HepG2 (cell line): Measurements from ENCODE around the gene TMEM198. TPM values are rescaled to one million over a fixed set of nuclear protein-coding genes. Genes with fewer than 3 reads are reported as not detected.

Source experiments
- ATAC-seq: fragments of 200-7000 bp; cut with Tn5 transposase; 3 replicates; pipeline ENCODE4 v1.9.1; 2020; ENCODE audit warnings: mild to moderate bottlenecking, moderate library complexity
- BruUV-seq: library from RNA; stranded (reverse); fragments of 400-500 nt; replicated peaks from 2 replicates; lab custom pipeline; 2021; lab: Mats Ljungman, UMichigan
- CTCF ChIA-PET: fragments of 300-600 bp; formaldehyde crosslinking; extraction: SDS; loops from one replicate; lab custom pipeline; 2021; ENCODE audit warnings: low total read pairs, inconsistent platforms, low intra/inter-chr PET ratio; lab: Yijun Ruan, JAX
- POLR2A ChIA-PET: fragments of 350-600 bp; sonication (Branson Sonifier 250); formaldehyde crosslinking; loops from one replicate; lab custom pipeline; 2020; ENCODE audit warnings: antibody characterized with exemption, inconsistent platforms; lab: Yijun Ruan, JAX
- DNase-seq: peaks from one replicate; pipeline ENCODE4 v3.0.0-alpha.2; 2015; ENCODE audit warnings: low spot score
- FAIRE-seq: peaks from 3 replicates; lab custom pipeline; 2011; peaks lifted over from hg19 to GRCh38; lab: Jason Lieb, UNC
- H2AFZ ChIP-seq: one replicate; pipeline ENCODE4 v1.6.1; 2011; ENCODE audit warnings: low read length, inconsistent platforms
- H3K27ac ChIP-seq: fragments of 300-600 bp; 3 replicates; pipeline ENCODE4 v1.8.0; 2011; ENCODE audit warnings: mixed run types, mild to moderate bottlenecking, mixed read lengths, low read length, inconsistent platforms; ENCODE audit not compliant: insufficient read depth; ENCODE audit errors: extremely low read length
- H3K27me3 ChIP-seq, 2 experiments: fragments of 200-600 bp in 1 of 2; 2 replicates in 1 of 2; 3 replicates in 1 of 2; pipeline versions ENCODE4 v1.6.0 to v1.8.0; 2011; ENCODE audit warnings: low read length in 2 of 2, mild to moderate bottlenecking in 2 of 2, moderate library complexity in 2 of 2, inconsistent platforms in 1 of 2; ENCODE audit not compliant: insufficient read depth in 2 of 2, control insufficient read depth in 1 of 2
- H3K36me3 ChIP-seq, 2 experiments: fragments of 200-600 bp in 1 of 2; replicated peaks in 1 of 2; 2 replicates in 1 of 2; 3 replicates in 1 of 2; pipeline versions ENCODE4 v1.5.1 to v1.8.0; 2011; ENCODE audit warnings: low read length in 2 of 2, inconsistent platforms in 1 of 2; ENCODE audit not compliant: insufficient read depth in 2 of 2, control insufficient read depth in 1 of 2
- H3K4me1 ChIP-seq: 2 replicates; pipeline ENCODE4 v1.5.1; 2012; ENCODE audit warnings: low read length, inconsistent platforms; ENCODE audit not compliant: insufficient read depth
- H3K4me2 ChIP-seq: 2 replicates; pipeline ENCODE4 v1.6.0; 2011; ENCODE audit warnings: low read depth, low read length, inconsistent platforms
- H3K4me3 ChIP-seq, 3 experiments: fragments of 200-600 bp in 1 of 3; sonication (generic), shearing (Covaris generic) in 1 of 3; replicated peaks in 1 of 3; 2 replicates each; pipeline ENCODE4 v1.5.1; 2011 to 2016; ENCODE audit warnings: low read length in 3 of 3, inconsistent platforms in 2 of 3, low read depth in 2 of 3, mild to moderate bottlenecking in 2 of 3, control low read depth in 1 of 3, mixed read lengths in 1 of 3; ENCODE audit not compliant: insufficient read depth in 1 of 3
- H3K79me2 ChIP-seq: one replicate; pipeline ENCODE4 v1.6.1; 2011; ENCODE audit warnings: low read length, inconsistent platforms; ENCODE audit not compliant: insufficient read depth
- H3K9ac ChIP-seq: 2 replicates; pipeline ENCODE4 v1.6.0; 2011; ENCODE audit warnings: mild to moderate bottlenecking, low read depth, low read length, inconsistent platforms; ENCODE audit not compliant: insufficient read depth
- H3K9me3 ChIP-seq: 2 replicates; pipeline ENCODE4 v1.5.1; 2012; ENCODE audit warnings: mild to moderate bottlenecking, low read length
- H4K20me1 ChIP-seq: 2 replicates; pipeline ENCODE4 v1.6.0; 2011; ENCODE audit warnings: inconsistent platforms, mild to moderate bottlenecking, low read length, moderate library complexity; ENCODE audit not compliant: insufficient read depth
- EZH2 ChIP-seq: conservative IDR thresholded peaks from 2 replicates; pipeline ENCODE4 v1.6.1; 2012; ENCODE audit warnings: mild to moderate bottlenecking, low read depth, low read length, moderate library complexity
- HNRNPLL ChIP-seq: fragments of 200-400 bp; formaldehyde crosslinking; IDR thresholded peaks from 2 replicates; pipeline ENCODE4 v1.6.1; 2017; ENCODE audit warnings: mild to moderate bottlenecking, low read depth, low read length; ENCODE audit not compliant: poor library complexity, severe bottlenecking
- KLF11 ChIP-seq: IDR thresholded peaks from 2 replicates; pipeline ENCODE4 v1.6.1; 2016; ENCODE audit warnings: missing compliant biosample characterization
- LCORL ChIP-seq, 2 experiments: fragments of 450-650 bp in 1 of 2; sonication (generic) in 1 of 2; formaldehyde crosslinking in 1 of 2; IDR thresholded peaks; 2 replicates each; pipeline versions ENCODE4 v1.5.0 to v1.6.1; 2017 to 2020; ENCODE audit warnings: antibody characterized with exemption in 1 of 2, missing genetic modification reagents in 1 of 2
- MED13 ChIP-seq: sonication (generic); formaldehyde crosslinking; IDR thresholded peaks from 2 replicates; pipeline ENCODE4 v1.5.0; 2020; ENCODE audit warnings: missing genetic modification reagents
- RBM39 ChIP-seq: fragments of 200-400 bp; formaldehyde crosslinking; IDR thresholded peaks from one replicate; pipeline ENCODE4 v1.6.1; 2018; ENCODE audit warnings: antibody characterized with exemption, mild to moderate bottlenecking, low read depth, low read length; ENCODE audit not compliant: poor library complexity, severe bottlenecking
- RXRB ChIP-seq: IDR thresholded peaks from 2 replicates; pipeline ENCODE4 v1.6.1; 2016; ENCODE audit warnings: borderline replicate concordance, missing genetic modification reagents, missing compliant biosample characterization
- SIN3A ChIP-seq: IDR thresholded peaks from 2 replicates; pipeline ENCODE4 v1.6.1; 2011; ENCODE audit warnings: low read depth, mild to moderate bottlenecking, control low read depth, low read length, borderline replicate concordance
- TMF1 ChIP-seq: sonication (generic); formaldehyde crosslinking; IDR thresholded peaks from 2 replicates; pipeline ENCODE4 v1.8.1; 2022; ENCODE audit warnings: low read depth, missing genetic modification reagents
- ZHX2 ChIP-seq, 2 experiments: sonication (generic) in 1 of 2; formaldehyde crosslinking in 1 of 2; IDR thresholded peaks; 2 replicates each; pipeline versions ENCODE4 v1.6.1 to v1.9.0; 2014 to 2022; ENCODE audit warnings: antibody characterized with exemption in 1 of 2, borderline replicate concordance in 1 of 2, inconsistent platforms in 1 of 2, low read depth in 1 of 2, missing genetic modification reagents in 1 of 2
- ZNF557 ChIP-seq: sonication (generic); formaldehyde crosslinking; IDR thresholded peaks from 2 replicates; pipeline ENCODE4 v1.4.0; 2020; ENCODE audit warnings: missing genetic modification reagents
- WGBS: methylation state at CpG from one replicate; pipeline ENCODE4 v1.1.6; 2017; ENCODE audit warnings: low lambda C conversion rate; 5-methylcytosine and 5-hydroxymethylcytosine counted together
- in situ Hi-C: cut with HindIII; loops from 2 replicates; pipeline ENCODE4 v1.10.0; 2017; ENCODE audit warnings: low pct_unique_long_range_greater_than_20kb; ENCODE audit not compliant: extremely low pct_ligation_motif_present
- intact Hi-C: fragments of 100-400 bp; cut with micrococcal nuclease; formaldehyde crosslinking; loops from one replicate; pipeline ENCODE4 v1.10.0; 2022; ENCODE audit not compliant: unreplicated experiment
- polyA plus RNA-seq, 8 experiments: library from polyadenylated mRNA; depleted of rRNA in 3 of 8; stranded (reverse) in 7 of 8; unstranded in 1 of 8; fragments of >200 nt; fragmentation: Illumina TruSeq in 4 of 8; extraction: Trizol in 4 of 8; gene quantifications; 2 replicates each; pipeline versions ENCODE4 v1.2.1 to v1.2.3, GENCODE V29; 2011 to 2016; ENCODE audit warnings: low read depth in 4 of 8, missing spikeins in 1 of 8, mixed read lengths in 1 of 8; ENCODE audit not compliant: insufficient read depth in 1 of 8
- total RNA-seq, 5 experiments: library from RNA; depleted of rRNA; stranded (reverse); fragments of >200 nt; fragmentation: Illumina TruSeq; extraction: Trizol; gene quantifications; 2 replicates each; pipeline ENCODE4 v1.2.3, GENCODE V29; 2016; ENCODE audit warnings: low read depth in 1 of 5

Gene TMEM198
- total and polyA plus RNA-seq, 2 of the 13 experiments (the other 11 are each of a cell fraction or from before 2014, with no cell fraction given) = 17.3 to 23.5 TPM

- Histone ChIP-seq H3K27me3 (peaks cover 24 to 81% of the 10 kb centered on the region in 2 experiments), H2AFZ (no peak within 1 kb of the TSS), H3K4me2 (0 out of 2 replicates have a peak within 1 kb of the TSS, but pooled peaks have one; percentile 4), H3K9ac (no peak within 1 kb of the TSS), H3K79me2 (no peaks in the 10 kb centered on the region), H3K36me3 (no peaks in the 10 kb centered on the region), H3K4me1 (peaks cover 46% of the 10 kb centered on the region), H3K4me3 (peak within 1 kb of the TSS in 1 of 3 experiments; percentile 14; a peak in 1 of 6 replicates), H3K9me3 (no peaks in the 10 kb centered on the region), H3K27ac (no peak within 1 kb of the TSS), H4K20me1 (peaks cover 11% of the 10 kb centered on the region; the same call in 1 of the 2 replicates)
- CTCF ChIA-PET = no interaction called here
- no peak for ATAC-seq
- in situ Hi-C loops = no loop called here
- TF ChIP-seq MED13 (CRISPR knock-in tag) = no peak
- TF ChIP-seq RXRB = no peak
- TF ChIP-seq LCORL (IDR thresholded peaks at IDR 0.05) = no peak
- TF ChIP-seq LCORL (CRISPR knock-in tag; IDR thresholded peaks at IDR 0.05) = no peak
- TF ChIP-seq SIN3A = no peak
- peak; percentile 24 for TF ChIP-seq RBM39
- 0 out of 2 replicates have a peak, but pooled peaks have one; percentile 94 for TF ChIP-seq EZH2
- no peak for TF ChIP-seq TMF1 (CRISPR knock-in tag)
- no peak for FAIRE-seq
- POLR2A ChIA-PET = interaction anchor here (7.7 kb wide), 1 partner anchor 15 kb away, joined by 94 read pairs; the partner anchor contains the start of gene GMPPA
- DNase-seq = no peak
- BruUV-seq = no TSS peak
- WGBS = 38% methylated on average over 4 of the region's 31 CpGs
- intact Hi-C loops = no loop called here
Measured at GRCh38 chr2:219514196-219514761, 29.5 kb upstream of the TMEM198 start, which contains the start of gene ASIC4. Gene ASIC4, plus strand, starts transcription at chr2:219514482. Its CDS starts 243 bp downstream, at chr2:219514725.

GRCh38 chr2:219514836-219515235, 29.0 kb upstream of the TMEM198 start:
- peaks cover 11% of the 10 kb centered on the region; the same call in 1 of the 2 replicates for H4K20me1 ChIP-seq
- peaks cover 40% of the 10 kb centered on the region for H3K4me1 ChIP-seq
- CTCF ChIA-PET = no interaction called here
- intact Hi-C loops (no loop called here), in situ Hi-C loops (no loop called here)
- no peak overlapping the region for H2AFZ ChIP-seq
- H3K27ac ChIP-seq = no peak overlapping the region
- no TSS peak for BruUV-seq
- POLR2A ChIA-PET = interaction anchor here (0.9 kb wide), 1 partner anchor 16 kb away, joined by 4 read pairs; the partner anchor contains the start of gene GMPPA
- H3K79me2 ChIP-seq = no peaks in the 10 kb centered on the region
- peaks cover 25 to 86% of the 10 kb centered on the region in 2 experiments for H3K27me3 ChIP-seq
- no peak for FAIRE-seq
- no peaks in the 10 kb centered on the region for H3K36me3 ChIP-seq
- no peak overlapping the region for H3K4me2 ChIP-seq
- no peaks in the 10 kb centered on the region for H3K9me3 ChIP-seq
- no peak for TF ChIP-seq KLF11
- no peak for TF ChIP-seq ZHX2 (IDR thresholded peaks at IDR 0.05; ENCODE audit: low read depth)
- no peak for TF ChIP-seq ZHX2 (CRISPR knock-in tag; IDR thresholded peaks at IDR 0.05; ENCODE audit: borderline replicate concordance)
- TF ChIP-seq HNRNPLL = peak; percentile 10
- no peak for TF ChIP-seq ZNF557 (CRISPR knock-in tag)
- no peak overlapping the region for H3K4me3 ChIP-seq
- no peak overlapping the region for H3K9ac ChIP-seq
- 56% methylated on average over 20 of the region's 21 CpGs for WGBS
- DNase-seq = no peak
- no peak for ATAC-seq
